ENCODE results near the gene PTPRB.

DNA sequence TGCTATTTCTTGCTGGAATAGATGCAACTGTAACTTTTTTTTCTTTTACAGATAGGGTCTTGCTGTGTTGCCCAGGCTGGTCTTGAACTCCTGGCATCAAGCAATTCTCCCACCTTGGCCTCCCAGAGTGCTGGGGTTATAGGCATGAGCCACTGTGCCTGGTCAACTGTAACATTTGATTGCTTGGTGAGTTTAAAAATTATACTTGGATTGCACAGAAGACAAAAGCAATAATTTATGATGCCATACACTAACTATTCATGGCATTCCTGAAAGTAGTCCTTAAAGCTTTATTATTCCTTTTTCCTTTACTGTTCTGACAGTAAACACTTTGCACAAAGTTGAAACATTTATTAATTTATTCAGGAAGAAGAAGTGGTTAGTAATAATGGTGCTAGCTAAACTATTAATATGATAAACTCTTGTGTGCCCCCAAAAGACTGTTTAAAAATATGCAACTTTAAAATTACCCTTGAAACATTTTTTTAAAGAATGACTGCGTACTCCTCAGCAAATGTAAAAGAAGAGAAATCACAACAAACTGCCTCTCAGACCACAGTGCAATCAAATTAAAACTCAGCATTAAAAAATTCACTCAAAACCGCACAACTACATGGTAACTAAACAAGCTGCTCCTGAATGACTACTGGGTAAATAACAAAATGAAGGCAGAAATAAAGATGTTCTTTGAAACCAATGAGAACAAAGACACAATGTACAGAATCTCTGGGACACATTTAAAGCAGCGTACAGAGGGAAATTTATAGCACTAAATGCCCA lies 8.3 kb downstream of the PTPRB start:
- TF ChIP-seq EZH2 (IDR thresholded peaks at IDR 0.05; ENCODE audit: borderline replicate concordance, low read depth, low read length, poor library complexity, severe bottlenecking) = no peak
- TF ChIP-seq, protein P1, sequence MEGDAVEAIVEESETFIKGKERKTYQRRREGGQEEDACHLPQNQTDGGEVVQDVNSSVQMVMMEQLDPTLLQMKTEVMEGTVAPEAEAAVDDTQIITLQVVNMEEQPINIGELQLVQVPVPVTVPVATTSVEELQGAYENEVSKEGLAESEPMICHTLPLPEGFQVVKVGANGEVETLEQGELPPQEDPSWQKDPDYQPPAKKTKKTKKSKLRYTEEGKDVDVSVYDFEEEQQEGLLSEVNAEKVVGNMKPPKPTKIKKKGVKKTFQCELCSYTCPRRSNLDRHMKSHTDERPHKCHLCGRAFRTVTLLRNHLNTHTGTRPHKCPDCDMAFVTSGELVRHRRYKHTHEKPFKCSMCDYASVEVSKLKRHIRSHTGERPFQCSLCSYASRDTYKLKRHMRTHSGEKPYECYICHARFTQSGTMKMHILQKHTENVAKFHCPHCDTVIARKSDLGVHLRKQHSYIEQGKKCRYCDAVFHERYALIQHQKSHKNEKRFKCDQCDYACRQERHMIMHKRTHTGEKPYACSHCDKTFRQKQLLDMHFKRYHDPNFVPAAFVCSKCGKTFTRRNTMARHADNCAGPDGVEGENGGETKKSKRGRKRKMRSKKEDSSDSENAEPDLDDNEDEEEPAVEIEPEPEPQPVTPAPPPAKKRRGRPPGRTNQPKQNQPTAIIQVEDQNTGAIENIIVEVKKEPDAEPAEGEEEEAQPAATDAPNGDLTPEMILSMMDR (conservative IDR thresholded peaks at IDR 0.05; ENCODE audit: low read depth, low read length) = no peak
